Testis (tissue), 2 donors: ENCODE measurements around the gene NCKAP5.

ENCODE experiments used
- POLR2A ChIP-seq: fragments of 450-650 bp; IDR thresholded peaks from one replicate; pipeline ENCODE4 v1.6.1; 2017; ENCODE audit warnings: antibody characterized with exemption, mild to moderate bottlenecking, moderate library complexity
- TF ChIP-seq, protein P1 (sequence below), 3 experiments: fragments of 450-650 bp in 2 of 3; fragments of 200-600 bp in 1 of 3; sonication (generic) in 1 of 3; IDR thresholded peaks; one replicate each; pipeline ENCODE4 v1.5.1; 2016 to 2019; ENCODE audit warnings: antibody characterized with exemption in 3 of 3, mild to moderate bottlenecking in 2 of 3, moderate library complexity in 1 of 3

DNA sequence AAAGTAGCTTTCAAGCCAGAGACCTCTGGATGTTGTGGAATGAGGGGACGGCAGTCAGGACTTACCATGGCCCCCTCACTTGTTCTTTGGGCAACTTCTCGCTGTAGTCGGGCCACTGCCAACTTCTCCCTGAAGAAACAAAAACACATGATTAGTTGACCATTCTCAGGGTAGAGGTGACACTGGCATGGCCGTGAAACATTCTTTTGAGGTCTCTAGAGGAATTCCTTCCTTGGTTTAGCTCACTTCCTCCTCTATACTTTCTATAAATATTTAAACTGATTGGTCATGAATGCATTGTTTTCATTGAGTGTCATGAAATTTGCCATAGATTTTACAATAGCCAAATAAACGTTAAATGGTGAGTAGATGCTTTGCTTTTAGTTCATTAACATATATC lies 354.6 kb downstream of the NCKAP5 start:
- TF ChIP-seq, protein P1, sequence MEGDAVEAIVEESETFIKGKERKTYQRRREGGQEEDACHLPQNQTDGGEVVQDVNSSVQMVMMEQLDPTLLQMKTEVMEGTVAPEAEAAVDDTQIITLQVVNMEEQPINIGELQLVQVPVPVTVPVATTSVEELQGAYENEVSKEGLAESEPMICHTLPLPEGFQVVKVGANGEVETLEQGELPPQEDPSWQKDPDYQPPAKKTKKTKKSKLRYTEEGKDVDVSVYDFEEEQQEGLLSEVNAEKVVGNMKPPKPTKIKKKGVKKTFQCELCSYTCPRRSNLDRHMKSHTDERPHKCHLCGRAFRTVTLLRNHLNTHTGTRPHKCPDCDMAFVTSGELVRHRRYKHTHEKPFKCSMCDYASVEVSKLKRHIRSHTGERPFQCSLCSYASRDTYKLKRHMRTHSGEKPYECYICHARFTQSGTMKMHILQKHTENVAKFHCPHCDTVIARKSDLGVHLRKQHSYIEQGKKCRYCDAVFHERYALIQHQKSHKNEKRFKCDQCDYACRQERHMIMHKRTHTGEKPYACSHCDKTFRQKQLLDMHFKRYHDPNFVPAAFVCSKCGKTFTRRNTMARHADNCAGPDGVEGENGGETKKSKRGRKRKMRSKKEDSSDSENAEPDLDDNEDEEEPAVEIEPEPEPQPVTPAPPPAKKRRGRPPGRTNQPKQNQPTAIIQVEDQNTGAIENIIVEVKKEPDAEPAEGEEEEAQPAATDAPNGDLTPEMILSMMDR (IDR thresholded peaks at IDR 0.05) = no peak
- no peak for TF ChIP-seq POLR2A
